ENCODE data around the gene DTD2. TPM values are rescaled to one million over a fixed set of nuclear protein-coding genes. Genes with fewer than 3 reads are reported as not detected.

DTD2 gene
- total and polyA plus RNA-seq, 12 donors, result 4.2 to 9.5 (median 6.4) TPM

DNA sequence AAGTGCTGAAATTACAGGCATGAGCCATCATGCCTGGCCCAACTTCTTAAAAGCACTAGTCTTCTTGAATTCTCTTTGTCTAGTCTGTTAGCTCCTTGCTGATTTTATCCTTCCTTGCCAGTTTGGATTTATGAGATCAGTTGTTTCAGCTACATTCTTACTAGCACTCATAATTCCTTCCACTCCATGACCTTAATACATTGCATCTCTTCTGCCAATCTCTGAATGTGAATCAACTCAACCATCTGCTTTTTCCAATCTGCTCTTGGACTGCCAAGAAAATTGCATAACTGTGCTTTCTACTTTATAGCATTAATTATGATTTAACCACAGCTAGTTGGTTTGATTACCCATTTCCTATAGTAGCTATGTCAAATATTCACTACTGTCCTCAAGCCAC, 22.0 kb downstream of the DTD2 start:
- Histone ChIP-seq H3K4me3 (no peak overlapping the region), H3K27ac (peak overlapping the region in 6 of 10 donors; percentile 23 to 72 (median 49)), H3K36me3 (peaks cover 0 to 10% (median 0%) of the 10 kb centered on the region in 9 donors), H3K27me3 (no peaks in the 10 kb centered on the region), H3K9me3 (peaks cover 0 to 10% (median 0%) of the 10 kb centered on the region in 11 donors), H3K4me1 (peaks cover 0 to 7% (median 0%) of the 10 kb centered on the region in 9 donors)
- intact Hi-C loops (cut with DNase I), result no loop called here
- ATAC-seq (peak in 6 of 8 donors; percentile 47 to 92 (median 70)), DNase-seq (no peak)
- TF ChIP-seq, protein P1, sequence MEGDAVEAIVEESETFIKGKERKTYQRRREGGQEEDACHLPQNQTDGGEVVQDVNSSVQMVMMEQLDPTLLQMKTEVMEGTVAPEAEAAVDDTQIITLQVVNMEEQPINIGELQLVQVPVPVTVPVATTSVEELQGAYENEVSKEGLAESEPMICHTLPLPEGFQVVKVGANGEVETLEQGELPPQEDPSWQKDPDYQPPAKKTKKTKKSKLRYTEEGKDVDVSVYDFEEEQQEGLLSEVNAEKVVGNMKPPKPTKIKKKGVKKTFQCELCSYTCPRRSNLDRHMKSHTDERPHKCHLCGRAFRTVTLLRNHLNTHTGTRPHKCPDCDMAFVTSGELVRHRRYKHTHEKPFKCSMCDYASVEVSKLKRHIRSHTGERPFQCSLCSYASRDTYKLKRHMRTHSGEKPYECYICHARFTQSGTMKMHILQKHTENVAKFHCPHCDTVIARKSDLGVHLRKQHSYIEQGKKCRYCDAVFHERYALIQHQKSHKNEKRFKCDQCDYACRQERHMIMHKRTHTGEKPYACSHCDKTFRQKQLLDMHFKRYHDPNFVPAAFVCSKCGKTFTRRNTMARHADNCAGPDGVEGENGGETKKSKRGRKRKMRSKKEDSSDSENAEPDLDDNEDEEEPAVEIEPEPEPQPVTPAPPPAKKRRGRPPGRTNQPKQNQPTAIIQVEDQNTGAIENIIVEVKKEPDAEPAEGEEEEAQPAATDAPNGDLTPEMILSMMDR (IDR thresholded peaks at IDR 0.05), result no peak

DNA sequence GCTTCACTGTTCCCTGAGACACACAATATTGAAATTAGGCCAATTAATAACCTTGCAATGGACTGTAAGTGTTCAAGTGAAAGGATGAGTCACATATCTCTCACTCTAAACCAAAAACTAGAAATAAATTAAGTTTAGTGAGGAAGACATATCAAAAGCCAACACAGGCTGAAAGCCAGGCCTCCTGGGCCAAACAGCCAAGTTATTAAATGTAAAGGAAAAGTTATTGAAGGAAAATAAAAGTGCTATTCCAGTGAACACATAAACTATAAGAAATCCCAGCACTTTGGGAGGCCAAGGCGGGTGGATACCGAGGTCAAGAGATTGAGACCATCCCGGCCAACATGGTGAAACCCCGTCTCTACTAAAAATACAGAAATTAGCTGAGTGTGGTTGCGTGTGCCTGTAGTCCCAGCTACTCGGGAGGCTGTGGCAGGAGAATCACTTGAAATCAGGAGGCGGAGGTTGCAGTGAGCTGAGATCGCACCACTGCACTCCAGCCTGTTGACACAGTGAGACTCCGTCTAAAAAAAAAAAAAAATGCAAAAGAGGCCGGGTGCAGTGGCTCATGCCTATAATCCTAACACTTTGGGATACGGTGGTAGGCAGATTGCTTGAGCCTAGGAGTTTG, 26.6 kb downstream of the DTD2 start:
- Histone ChIP-seq H3K4me3 (no peak overlapping the region), H3K36me3 (peaks cover 0 to 10% (median 0%) of the 10 kb centered on the region in 9 donors), H3K27ac (no peak overlapping the region), H3K4me1 (peaks cover 0 to 7% (median 0%) of the 10 kb centered on the region in 9 donors), H3K9me3 (peaks cover 0 to 10% (median 0%) of the 10 kb centered on the region in 11 donors), H3K27me3 (no peaks in the 10 kb centered on the region)
- DNase-seq (no peak), ATAC-seq (no peak)
- intact Hi-C loops (cut with DNase I), result no loop called here
- 97% methylated on average over 11 of the region's 11 CpGs for WGBS, 2 donors
- TF ChIP-seq, protein P1 (IDR thresholded peaks at IDR 0.05), result no peak

DNA sequence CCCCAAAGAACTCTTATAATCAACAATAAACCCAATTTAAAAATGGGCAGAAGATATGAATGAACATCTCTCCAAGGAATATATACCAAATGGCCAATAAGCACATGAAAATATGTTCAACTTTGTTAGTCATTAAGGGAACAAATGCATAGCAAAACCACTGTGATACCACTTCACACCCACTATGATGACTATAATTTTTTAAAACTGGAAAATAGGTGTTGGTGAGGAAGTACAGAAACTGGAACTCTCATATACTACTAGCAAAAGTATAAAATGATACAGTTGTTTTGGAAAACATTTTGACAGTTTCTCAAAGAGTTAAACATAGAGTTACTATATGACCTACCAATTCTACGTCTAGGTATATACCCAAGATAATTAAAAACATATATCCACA, 27.5 kb downstream of the DTD2 start:
- ATAC-seq (no peak), DNase-seq (no peak)
- Histone ChIP-seq H3K9me3 (peaks cover 0 to 10% (median 0%) of the 10 kb centered on the region in 11 donors), H3K27ac (no peak overlapping the region), H3K27me3 (no peaks in the 10 kb centered on the region), H3K36me3 (peaks cover 0 to 10% (median 0%) of the 10 kb centered on the region in 9 donors), H3K4me1 (peaks cover 0 to under 1% (median 0%) of the 10 kb centered on the region in 9 donors), H3K4me3 (no peak overlapping the region)
- intact Hi-C loops (cut with DNase I), result no loop called here
- WGBS, 2 donors, result 97 to 98% methylated on average over 1 of the region's 1 CpG
- TF ChIP-seq, protein P1 (IDR thresholded peaks at IDR 0.05), result no peak

DNA sequence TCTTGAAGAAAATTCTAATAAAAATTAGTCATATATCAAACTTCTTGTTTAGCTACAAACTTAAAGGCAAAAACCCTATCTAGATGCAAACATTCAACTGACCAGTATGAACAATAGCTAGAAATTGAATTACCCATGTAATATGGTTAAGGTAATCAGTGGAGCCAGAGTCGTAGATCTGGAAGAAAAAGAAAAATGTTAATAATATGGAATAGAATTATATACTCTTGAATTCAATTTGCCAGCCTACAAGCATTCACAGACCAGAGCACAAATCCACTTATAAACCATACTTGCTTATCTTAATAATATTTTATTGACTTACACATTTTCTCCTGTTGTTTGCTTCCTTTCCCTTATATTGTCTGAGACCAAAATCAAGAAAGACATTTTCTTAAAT, 29.3 kb downstream of the DTD2 start:
- peaks cover 0 to 10% (median 0%) of the 10 kb centered on the region in 11 donors for H3K9me3 ChIP-seq
- H3K27ac ChIP-seq, result no peak overlapping the region
- DNase-seq, result no peak
- ATAC-seq, result no peak
- peaks cover 0 to 10% (median 0%) of the 10 kb centered on the region in 9 donors for H3K36me3 ChIP-seq
- intact Hi-C loops (cut with DNase I), result no loop called here
- no peaks in the 10 kb centered on the region for H3K4me1 ChIP-seq
- no peaks in the 10 kb centered on the region for H3K27me3 ChIP-seq
- no peak overlapping the region for H3K4me3 ChIP-seq
- WGBS, 2 donors, result 93 to 100% methylated on average over 1 of the region's 1 CpG
- TF ChIP-seq, protein P1 (IDR thresholded peaks at IDR 0.05), result no peak

All from heart right ventricle (tissue), 16 donors.